H9 (cell line): Measurements from ENCODE around the gene PLXNA4. TPM values are rescaled to one million over a fixed set of nuclear protein-coding genes. Genes with fewer than 3 reads are reported as not detected.

Source experiments
- DNase-seq: peaks from one replicate; pipeline ENCODE4 v3.0.0-alpha.2; 2017
- H2AFZ ChIP-seq: one replicate; pipeline ENCODE4 v1.6.1; 2013; ENCODE audit warnings: mild to moderate bottlenecking, low read length, control low read depth, moderate library complexity
- H2AK5ac ChIP-seq: 2 replicates; pipeline ENCODE4 v1.6.1; 2013; ENCODE audit warnings: low read length, control low read depth, mixed read lengths; ENCODE audit not compliant: insufficient read length
- H2BK120ac ChIP-seq: one replicate; pipeline ENCODE4 v1.6.1; 2013; ENCODE audit warnings: low read depth, mild to moderate bottlenecking, low read length, control low read depth, inconsistent platforms; ENCODE audit not compliant: poor library complexity, severe bottlenecking
- H2BK12ac ChIP-seq: 2 replicates; pipeline ENCODE4 v1.6.1; 2013; ENCODE audit warnings: low read length, control low read depth, mixed read lengths, low read depth; ENCODE audit not compliant: insufficient read length
- H2BK15ac ChIP-seq: 2 replicates; pipeline ENCODE4 v1.6.1; 2013; ENCODE audit warnings: low read depth, low read length, control low read depth
- H2BK20ac ChIP-seq: one replicate; pipeline ENCODE4 v1.6.1; 2013; ENCODE audit warnings: low read depth, mild to moderate bottlenecking, low read length, control low read depth, inconsistent platforms; ENCODE audit not compliant: poor library complexity, severe bottlenecking
- H2BK5ac ChIP-seq: 2 replicates; pipeline ENCODE4 v1.6.1; 2013; ENCODE audit warnings: low read length, control low read depth, mixed read lengths; ENCODE audit not compliant: insufficient read length
- H3K14ac ChIP-seq: 2 replicates; pipeline ENCODE4 v1.6.1; 2013; ENCODE audit warnings: low read length, control low read depth; ENCODE audit not compliant: insufficient read depth
- H3K18ac ChIP-seq: 2 replicates; pipeline ENCODE4 v1.6.1; 2013; ENCODE audit warnings: low read depth, mild to moderate bottlenecking, mixed read lengths, low read length, control low read depth; ENCODE audit not compliant: insufficient read length
- H3K23ac ChIP-seq: 2 replicates; pipeline ENCODE4 v1.6.1; 2013; ENCODE audit warnings: low read length, control low read depth, mixed read lengths, low read depth; ENCODE audit not compliant: insufficient read length
- H3K23me2 ChIP-seq: 2 replicates; pipeline ENCODE4 v1.6.1; 2013; ENCODE audit warnings: low read depth, mild to moderate bottlenecking, mixed read lengths, low read length, control low read depth; ENCODE audit not compliant: insufficient read length, poor library complexity, severe bottlenecking
- H3K27ac ChIP-seq: 2 replicates; pipeline ENCODE4 v1.5.1; 2013; ENCODE audit warnings: low read length, control low read depth, mixed read lengths, low read depth; ENCODE audit not compliant: insufficient read length
- H3K27me3 ChIP-seq: 2 replicates; pipeline ENCODE4 v1.6.1; 2013; ENCODE audit warnings: low read length, control low read depth, inconsistent platforms; ENCODE audit not compliant: insufficient read depth
- H3K4ac ChIP-seq: 2 replicates; pipeline ENCODE4 v1.6.1; 2013; ENCODE audit warnings: low read depth, mild to moderate bottlenecking, control low read depth, inconsistent platforms, low read length, moderate library complexity
- H3K4me1 ChIP-seq: 2 replicates; pipeline ENCODE4 v1.6.1; 2013; ENCODE audit warnings: low read length, control low read depth, inconsistent platforms; ENCODE audit not compliant: insufficient read depth
- H3K4me2 ChIP-seq: 2 replicates; pipeline ENCODE4 v1.6.1; 2013; ENCODE audit warnings: low read length, control low read depth, mixed read lengths; ENCODE audit not compliant: insufficient read length, insufficient read depth
- H3K56ac ChIP-seq: 2 replicates; pipeline ENCODE4 v1.6.1; 2013; ENCODE audit warnings: low read depth, mild to moderate bottlenecking, mixed read lengths, low read length, control low read depth; ENCODE audit not compliant: insufficient read length
- H3K79me1 ChIP-seq: 2 replicates; pipeline ENCODE4 v1.6.1; 2013; ENCODE audit warnings: low read depth, mild to moderate bottlenecking, moderate library complexity, low read length, control low read depth, inconsistent platforms; ENCODE audit not compliant: insufficient read depth, poor library complexity, severe bottlenecking
- H3K79me2 ChIP-seq: 2 replicates; pipeline ENCODE4 v1.6.1; 2013; ENCODE audit warnings: low read length, control low read depth, inconsistent platforms; ENCODE audit not compliant: insufficient read depth
- H3K9ac ChIP-seq: 2 replicates; pipeline ENCODE4 v1.6.1; 2013; ENCODE audit warnings: low read length, control low read depth, mixed read lengths; ENCODE audit not compliant: insufficient read length; ENCODE audit errors: extremely low read depth
- H3K9me3 ChIP-seq: one replicate; pipeline ENCODE4 v1.6.1; 2013; ENCODE audit warnings: low read depth, low read length, inconsistent platforms; ENCODE audit not compliant: control insufficient read depth
- H3T11ph ChIP-seq: one replicate; pipeline ENCODE4 v1.6.1; 2013; ENCODE audit warnings: mild to moderate bottlenecking, low read length, control low read depth, inconsistent platforms
- H4K20me1 ChIP-seq: one replicate; pipeline ENCODE4 v1.6.1; 2013; ENCODE audit not compliant: control insufficient read depth, insufficient read length, insufficient read depth
- H4K5ac ChIP-seq: 2 replicates; pipeline ENCODE4 v1.6.1; 2013; ENCODE audit warnings: low read depth, mild to moderate bottlenecking, mixed read lengths, low read length, control low read depth; ENCODE audit not compliant: insufficient read length
- H4K8ac ChIP-seq: replicated peaks from 2 replicates; pipeline ENCODE4 v1.6.1; 2013; ENCODE audit warnings: low read length, control low read depth, mixed read lengths, low read depth; ENCODE audit not compliant: insufficient read length
- H4K91ac ChIP-seq: 2 replicates; pipeline ENCODE4 v1.6.1; 2013; ENCODE audit warnings: low read depth, mild to moderate bottlenecking, moderate library complexity, mixed read lengths, low read length, control low read depth; ENCODE audit not compliant: insufficient read length
- H3K27ac Mint-ChIP-seq, 3 experiments: 2 replicates in 2 of 3; 3 replicates in 1 of 3; pipeline ENCODE4 v1.8.0; 2020 to 2021; ENCODE audit warnings: mixed read lengths in 3 of 3, mild to moderate bottlenecking in 1 of 3, moderate library complexity in 1 of 3
- H3K27me3 Mint-ChIP-seq: 2 replicates; pipeline ENCODE4 v1.8.0; 2021; ENCODE audit warnings: low read depth, mild to moderate bottlenecking, moderate library complexity, mixed read lengths
- H3K36me3 Mint-ChIP-seq, 3 experiments: 2 replicates in 2 of 3; 3 replicates in 1 of 3; pipeline ENCODE4 v1.8.0; 2020 to 2021; ENCODE audit warnings: low read depth in 3 of 3, mixed read lengths in 3 of 3; ENCODE audit not compliant: insufficient read depth in 1 of 3
- H3K4me1 Mint-ChIP-seq, 2 experiments: 2 replicates each; pipeline ENCODE4 v1.8.0; 2020; ENCODE audit warnings: mixed read lengths in 2 of 2
- H3K4me3 Mint-ChIP-seq, 2 experiments: 2 replicates in 1 of 2; 3 replicates in 1 of 2; pipeline ENCODE4 v1.8.0; 2020 to 2021; ENCODE audit warnings: mild to moderate bottlenecking in 2 of 2, mixed read lengths in 2 of 2, moderate library complexity in 1 of 2
- H3K9me3 Mint-ChIP-seq, 2 experiments: 2 replicates in 1 of 2; 3 replicates in 1 of 2; pipeline ENCODE4 v1.8.0; 2020; ENCODE audit warnings: mild to moderate bottlenecking in 2 of 2, mixed read lengths in 2 of 2, moderate library complexity in 1 of 2
- CTCF ChIP-seq: fragments of 200-600 bp; sonication (generic); conservative IDR thresholded peaks from 3 replicates; pipeline ENCODE4 v1.8.0; 2021; ENCODE audit warnings: antibody characterized with exemption, mild to moderate bottlenecking
- WGBS: extraction: QIAGEN DNeasy Blood & Tissue Kit; methylation state at CpG from one replicate; pipeline ENCODE4 v1.1.7; 2013; ENCODE audit warnings: missing lambda C conversion rate, low lambda C conversion rate, mixed read lengths; ENCODE audit not compliant: insufficient read length; ENCODE audit errors: extremely low coverage; 5-methylcytosine and 5-hydroxymethylcytosine counted together
- total RNA-seq: library from RNA; stranded (reverse); gene quantifications from 2 replicates; pipeline ENCODE4 v1.2.1, GENCODE V29; 2021

Gene PLXNA4
- total RNA-seq, 1 experiment from 2014 or later = 0.35 TPM

GRCh38 chr7:132098327-132098726 lies 477.9 kb downstream of the PLXNA4 start:
- Histone ChIP-seq H3K4me1 (no peaks in the 10 kb centered on the region), H4K20me1 (no peaks in the 10 kb centered on the region), H2AK5ac (no peak overlapping the region), H3K27me3 (no peaks in the 10 kb centered on the region), H3K56ac (no peak overlapping the region), H2BK15ac (no peak overlapping the region), H3K23me2 (no peaks in the 10 kb centered on the region), H4K8ac (no peak overlapping the region), H3K4me2 (no peak overlapping the region), H3T11ph (no peak overlapping the region), H3K27ac (no peak overlapping the region), H3K79me1 (no peaks in the 10 kb centered on the region), H3K4ac (no peak overlapping the region), H4K5ac (no peak overlapping the region), H3K79me2 (no peaks in the 10 kb centered on the region), H2BK120ac (no peak overlapping the region), H2BK20ac (no peak overlapping the region), H3K9ac (no peak overlapping the region), H3K18ac (no peak overlapping the region), H2AFZ (no peak overlapping the region), H3K14ac (no peak overlapping the region), H3K23ac (no peak overlapping the region), H4K91ac (no peak overlapping the region), H2BK5ac (no peak overlapping the region), H2BK12ac (no peak overlapping the region), H3K9me3 (no peaks in the 10 kb centered on the region)
- no CpG with 5 or more reads among the region's 1 CpG for WGBS
- H3K4me1 Mint-ChIP-seq = 0 out of 4 replicates have a peak, but pooled peaks cover 0 to 2% of the 10 kb centered on the region in 2 experiments
- no peak overlapping the region for H3K4me3 Mint-ChIP-seq
- H3K36me3 Mint-ChIP-seq = no peaks in the 10 kb centered on the region
- peaks cover 13% of the 10 kb centered on the region for H3K27me3 Mint-ChIP-seq
- no peak overlapping the region for H3K27ac Mint-ChIP-seq
- no peaks in the 10 kb centered on the region for H3K9me3 Mint-ChIP-seq
- no peak for DNase-seq
- no peak for TF ChIP-seq CTCF
